ENCODE measurements around the gene DEFB113. TPM values are rescaled to one million over a fixed set of nuclear protein-coding genes. Genes with fewer than 3 reads are reported as not detected.
"Not testable (repeated sequence)": the region's sequence is repeated elsewhere in the genome, so short reads cannot be mapped to it uniquely, and the experiment has no call there.

The DEFB113 gene, protein sequence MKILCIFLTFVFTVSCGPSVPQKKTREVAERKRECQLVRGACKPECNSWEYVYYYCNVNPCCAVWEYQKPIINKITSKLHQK
- polyA plus RNA-seq (ENCODE audit: insufficient read length) = not detected

DNA sequence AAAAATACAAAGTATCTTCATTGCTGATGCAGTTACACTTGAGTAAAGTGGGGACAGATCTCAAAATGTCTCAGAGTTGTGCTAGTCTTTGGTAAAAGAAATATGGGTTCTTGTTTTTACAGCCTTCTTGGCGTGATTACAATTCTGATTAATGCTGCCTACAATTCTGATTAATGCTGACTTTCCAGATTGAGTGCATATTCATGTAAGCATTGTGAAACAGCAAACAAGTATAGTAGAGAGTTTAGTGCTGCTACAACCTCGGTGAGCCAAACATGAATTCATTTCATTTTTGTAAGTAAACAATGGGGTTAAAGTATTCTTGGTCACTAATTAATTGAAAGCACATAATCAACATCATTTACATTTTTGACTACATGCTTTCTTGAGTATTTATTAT lies at the start of gene DEFB113:
TSS of gene DEFB113 (minus strand) at position 21 of the 400 bp plus-strand sequence. CDS start at position 21, 0 bp downstream.
- no peak for DNase-seq (ENCODE audit: low read depth)

DNA sequence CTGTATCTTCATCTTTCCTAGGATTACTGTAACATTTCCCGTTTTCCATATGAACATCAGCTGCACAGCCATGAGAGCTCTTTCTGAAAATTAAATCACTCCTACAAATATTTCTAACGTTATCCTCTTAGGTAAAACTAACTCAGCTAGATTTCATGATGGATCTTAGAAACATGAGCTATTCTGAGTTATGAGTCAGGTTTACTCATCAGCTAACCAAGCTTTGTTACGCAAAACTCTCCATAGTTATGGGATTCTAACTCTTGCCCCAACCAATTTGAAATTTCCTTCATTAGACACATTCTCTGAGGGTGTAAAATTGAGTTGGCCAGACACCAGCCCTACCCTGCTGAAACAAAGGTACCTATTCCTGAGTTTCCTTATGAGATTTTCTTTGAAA lies 38.4 kb upstream of the DEFB113 start:
- DNase-seq (ENCODE audit: low read depth) = no peak

DNA sequence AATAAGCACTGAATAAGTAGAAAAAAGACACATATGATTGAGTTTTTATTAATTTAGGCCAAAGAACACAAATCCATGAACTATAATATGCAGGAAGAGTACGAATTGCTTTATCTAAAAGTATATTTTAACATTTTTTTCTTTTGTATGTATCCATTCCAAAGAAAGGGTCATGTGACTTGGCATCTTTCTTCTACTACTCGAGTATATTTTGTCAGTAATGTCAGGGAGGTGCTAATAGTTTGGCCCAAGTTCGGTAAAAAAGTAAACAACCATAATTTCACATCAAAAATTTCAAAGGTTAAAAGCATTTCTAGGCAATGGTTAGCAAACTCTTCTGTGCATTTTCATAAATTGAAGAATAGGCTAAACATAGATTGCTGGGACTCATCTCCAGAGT lies 33.7 kb upstream of the DEFB113 start:
- no peak for DNase-seq (ENCODE audit: low read depth)

DNA sequence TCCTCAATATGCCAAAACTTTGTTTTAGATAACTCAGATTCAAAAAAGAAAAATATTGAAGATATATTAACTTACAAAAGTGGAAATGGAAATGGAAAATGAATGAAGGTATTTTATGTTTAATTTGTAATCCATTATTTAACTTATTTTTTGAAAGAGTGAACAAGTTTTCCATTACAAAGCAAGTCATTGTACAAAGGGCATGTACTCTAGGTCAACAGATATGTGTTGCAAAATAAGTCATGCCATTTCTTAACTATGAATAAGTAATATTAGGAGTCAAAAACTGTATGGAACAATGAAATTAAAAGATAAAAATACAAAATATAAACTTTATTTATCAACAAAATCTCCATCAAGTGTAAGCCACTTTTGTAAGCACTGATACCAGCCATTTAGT lies 25.9 kb upstream of the DEFB113 start:
- DNase-seq (ENCODE audit: low read depth) = no peak

DNA sequence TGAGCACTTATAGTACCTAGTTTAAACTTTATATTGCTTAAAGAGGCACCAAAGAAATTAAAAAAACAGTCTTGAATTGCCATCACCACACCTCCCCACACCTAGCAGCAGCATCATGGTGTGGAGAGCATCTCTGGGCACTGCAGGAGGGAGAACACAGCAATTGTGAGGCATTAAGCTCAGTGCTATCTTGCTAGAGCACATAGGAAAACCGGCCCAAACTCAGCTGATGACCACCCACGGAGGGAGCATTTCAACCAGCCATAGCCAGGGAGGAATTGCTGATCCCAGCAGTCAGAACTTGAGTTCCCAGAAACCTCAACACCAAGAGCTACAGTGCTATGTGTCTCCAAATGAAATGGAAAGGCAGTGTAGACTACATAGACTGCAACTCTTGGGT lies 19.5 kb upstream of the DEFB113 start:
- no peak for DNase-seq (ENCODE audit: low read depth)

DNA sequence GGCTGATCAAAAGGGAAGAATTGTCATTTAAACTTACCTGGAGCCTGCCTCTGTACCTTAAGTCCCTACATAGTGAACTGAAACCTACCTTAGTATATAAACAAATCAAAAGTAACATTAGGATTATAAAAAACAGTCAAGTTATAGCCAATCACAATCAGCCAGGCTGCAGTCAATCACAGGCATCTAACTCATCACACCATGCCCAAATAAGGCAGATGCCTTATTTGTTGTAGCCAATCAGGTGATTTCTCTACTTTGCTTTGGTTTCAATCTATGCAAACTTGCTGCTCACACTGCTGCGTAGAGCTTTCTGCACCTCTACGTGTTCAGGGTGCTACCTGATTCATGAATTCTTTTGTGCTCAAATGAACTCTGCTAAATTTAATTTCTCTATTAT lies 18.3 kb upstream of the DEFB113 start:
- DNase-seq (ENCODE audit: low read depth) = no peak

DNA sequence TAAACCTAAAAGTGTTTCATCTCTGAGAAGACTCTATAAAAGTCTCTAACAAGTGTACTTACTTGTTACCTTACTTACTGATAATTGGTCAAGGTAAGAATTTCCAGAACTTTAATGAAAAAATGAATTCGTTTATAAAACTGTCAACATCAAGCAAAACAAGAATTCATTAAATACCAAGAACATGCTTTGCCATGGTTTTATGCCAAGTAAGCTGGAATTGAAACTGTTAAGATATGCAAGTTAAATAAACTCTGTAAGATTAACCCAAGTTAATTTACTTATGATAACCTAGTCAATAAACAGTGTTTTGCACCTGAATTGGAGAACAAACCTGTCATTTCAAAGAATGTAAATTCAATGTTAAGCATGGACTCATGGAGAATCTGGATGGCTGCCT lies 17.1 kb upstream of the DEFB113 start:
- no peak for DNase-seq (ENCODE audit: low read depth)

DNA sequence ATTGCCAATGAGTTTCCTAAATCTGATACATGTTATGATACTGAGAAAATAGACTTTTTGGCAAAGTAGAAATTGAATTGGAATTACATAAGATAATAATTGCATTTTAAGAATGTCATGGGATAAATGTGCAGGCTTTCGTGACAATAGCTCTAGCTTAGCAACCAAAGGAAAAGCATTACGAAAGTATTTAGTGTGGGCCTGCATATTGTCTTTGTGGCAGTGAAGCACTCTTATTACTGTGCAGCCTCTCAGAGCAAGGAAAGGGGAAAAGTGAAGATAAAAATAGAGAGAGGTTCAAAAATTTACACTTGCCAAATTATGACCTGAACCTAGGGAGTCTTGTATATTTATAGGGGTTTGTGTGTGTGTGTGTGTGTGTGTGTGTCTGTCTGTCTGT lies 12.6 kb upstream of the DEFB113 start:
- no peak for DNase-seq (ENCODE audit: low read depth)

DNA sequence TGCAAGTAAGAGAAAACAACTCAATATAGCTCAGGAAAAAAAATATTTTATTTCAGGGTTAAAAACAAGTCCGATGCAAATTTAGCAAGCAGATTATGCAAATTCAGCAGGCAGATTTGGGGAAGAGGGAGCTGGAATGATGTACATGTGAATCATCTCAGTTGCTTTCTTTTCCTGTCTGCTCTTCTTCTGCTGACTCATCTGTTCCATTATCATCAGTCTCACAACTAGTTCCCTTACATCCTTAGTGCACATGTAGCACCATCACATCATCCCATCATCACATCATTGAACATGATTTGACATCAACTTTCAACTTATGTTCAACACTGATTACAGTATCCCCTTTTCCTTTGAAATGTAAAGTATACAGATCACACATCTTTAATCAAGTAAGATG lies 11.5 kb upstream of the DEFB113 start:
- no peak for DNase-seq (ENCODE audit: low read depth)

DNA sequence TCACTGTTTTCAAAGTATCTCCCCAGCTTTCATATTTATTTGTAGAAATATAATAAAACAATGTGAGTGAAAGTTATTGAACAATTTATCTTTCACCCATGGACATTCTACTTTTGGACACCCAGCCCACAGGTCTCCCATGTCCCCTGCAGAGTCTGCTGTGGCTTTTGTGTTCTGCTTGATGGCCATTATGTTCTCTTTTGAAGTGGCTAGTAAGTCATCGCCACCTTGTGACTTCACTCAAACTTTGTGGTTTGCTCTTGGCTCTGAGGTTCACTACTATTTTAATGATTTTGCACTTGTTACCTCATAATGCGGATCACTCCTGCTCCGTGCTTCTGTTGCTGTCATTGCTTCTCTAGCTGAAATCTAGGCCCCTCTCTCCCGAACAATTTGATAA lies 10.2 kb upstream of the DEFB113 start:
- DNase-seq (ENCODE audit: low read depth) = no peak

DNA sequence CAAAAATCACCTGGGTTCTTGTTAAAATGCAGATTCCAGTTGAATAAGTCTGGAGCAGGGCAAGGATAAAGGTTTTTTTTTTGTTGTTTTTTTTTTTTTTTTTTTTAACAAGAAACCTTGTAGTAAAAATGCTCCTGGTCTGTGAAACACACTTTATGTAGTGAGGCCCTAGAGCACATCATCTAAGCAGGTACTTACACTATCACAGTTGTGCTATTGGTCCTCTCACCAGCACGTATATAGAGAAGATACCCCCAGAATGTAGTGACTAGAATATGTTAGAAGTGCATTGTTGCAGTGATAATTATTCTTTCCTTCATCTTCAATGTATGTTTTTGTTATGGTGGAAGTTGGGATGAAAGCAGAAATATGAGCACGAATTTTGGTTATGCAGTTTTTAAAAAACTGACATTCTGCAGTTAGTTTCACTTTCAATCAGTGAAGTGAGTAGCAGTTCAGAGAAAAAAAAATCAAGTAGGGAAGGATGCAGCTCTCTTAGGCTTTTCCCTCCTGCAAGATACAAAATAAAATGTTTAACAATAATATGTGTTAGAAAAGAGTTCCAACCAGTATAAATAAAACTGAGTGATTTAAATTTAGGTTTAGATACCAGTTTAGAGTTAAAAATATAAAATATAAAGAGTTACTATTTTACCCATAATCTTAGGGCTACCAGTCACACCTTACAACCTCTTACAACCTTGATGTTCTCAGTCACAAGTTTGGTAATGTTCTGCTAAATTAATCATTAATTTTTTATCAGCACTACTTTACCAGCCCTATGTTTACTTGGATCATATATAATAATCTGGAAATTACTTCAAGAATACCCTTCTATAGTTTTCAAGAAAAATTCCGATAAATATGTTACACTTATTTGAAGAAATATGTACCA lies 9.2 kb upstream of the DEFB113 start:
- no peak for DNase-seq (ENCODE audit: low read depth)

DNA sequence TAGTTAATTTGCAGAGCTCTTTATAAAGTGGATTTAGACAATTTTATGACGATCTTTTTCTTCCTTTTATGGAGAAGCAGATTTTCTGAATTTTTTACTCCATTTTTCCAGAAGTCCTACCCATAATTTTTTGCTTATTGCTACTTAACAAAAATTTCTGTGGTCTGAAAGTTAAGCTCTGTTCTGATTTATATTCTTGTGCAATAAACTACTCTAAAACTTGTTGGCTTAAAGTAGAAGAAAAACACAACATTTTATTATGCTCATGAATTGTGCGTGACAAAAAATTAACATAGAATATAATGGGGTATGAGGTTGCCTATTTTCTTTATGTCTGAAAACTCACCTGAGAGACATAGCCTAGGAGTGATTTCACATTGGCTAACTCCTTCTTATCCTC lies 2.6 kb downstream of the DEFB113 start:
- no peak for DNase-seq (ENCODE audit: low read depth)

DNA sequence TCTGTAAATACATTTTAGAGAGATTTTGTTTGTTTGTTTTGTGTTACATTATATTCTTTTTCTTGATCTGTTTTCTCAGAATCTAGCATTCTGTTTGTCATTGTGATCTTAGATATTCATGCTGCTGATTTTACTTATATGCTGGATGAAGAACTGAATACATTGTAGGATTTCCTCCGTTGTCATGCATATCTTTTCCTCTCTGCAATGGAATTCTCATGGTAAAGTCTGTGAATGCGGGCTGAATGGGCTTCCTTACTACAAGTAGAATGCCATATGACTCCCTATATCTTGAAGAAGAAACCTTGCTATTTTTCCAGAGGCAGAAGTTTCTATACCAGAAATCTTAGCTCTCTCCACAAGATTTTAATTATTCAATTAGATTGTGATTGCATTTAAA lies 3.1 kb downstream of the DEFB113 start:
- DNase-seq (ENCODE audit: low read depth) = no peak

DNA sequence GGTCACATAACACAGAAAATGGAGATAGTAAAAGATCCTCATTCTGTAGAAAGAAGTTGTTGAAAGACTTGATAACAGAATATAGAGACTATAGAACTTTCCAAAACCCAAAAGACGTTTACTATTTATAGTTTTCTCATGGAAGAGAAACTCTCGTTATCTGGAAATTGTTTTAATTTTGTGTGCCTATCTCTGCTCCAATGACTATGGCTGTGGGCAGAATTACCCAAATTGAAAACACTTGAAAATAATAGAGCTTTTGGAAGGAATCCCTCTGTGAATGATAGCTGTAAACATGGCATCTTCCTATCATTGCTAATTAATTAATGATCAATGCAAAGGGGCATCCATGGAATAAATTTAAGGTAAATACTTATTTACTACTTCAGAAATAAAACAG lies 5.4 kb downstream of the DEFB113 start, which contains the start of gene DEFB114:
TSS of gene DEFB114 (minus strand) at position 101 of the 400 bp plus-strand sequence. CDS start at position 42, 59 bp downstream.
- DNase-seq (ENCODE audit: low read depth) = no peak

DNA sequence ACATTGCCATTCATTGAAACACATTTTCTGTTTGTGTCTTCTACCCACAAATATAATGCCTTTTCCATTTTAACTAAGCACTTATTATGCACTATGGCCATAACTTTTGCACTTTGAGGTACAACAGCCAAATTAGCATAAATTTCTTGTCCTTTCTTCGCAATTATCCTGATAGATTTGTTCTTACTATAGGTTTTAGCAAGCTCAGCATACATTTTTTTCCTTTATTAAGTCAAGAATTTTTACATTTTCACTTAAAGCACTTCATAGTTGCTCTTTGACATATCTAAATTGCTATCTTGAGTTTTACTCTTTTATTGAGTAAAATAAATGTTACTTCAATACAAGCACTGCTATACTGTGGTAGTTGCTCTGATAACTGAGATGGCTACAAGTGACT lies 11.2 kb downstream of the DEFB113 start:
- DNase-seq (ENCODE audit: low read depth) = no peak

DNA sequence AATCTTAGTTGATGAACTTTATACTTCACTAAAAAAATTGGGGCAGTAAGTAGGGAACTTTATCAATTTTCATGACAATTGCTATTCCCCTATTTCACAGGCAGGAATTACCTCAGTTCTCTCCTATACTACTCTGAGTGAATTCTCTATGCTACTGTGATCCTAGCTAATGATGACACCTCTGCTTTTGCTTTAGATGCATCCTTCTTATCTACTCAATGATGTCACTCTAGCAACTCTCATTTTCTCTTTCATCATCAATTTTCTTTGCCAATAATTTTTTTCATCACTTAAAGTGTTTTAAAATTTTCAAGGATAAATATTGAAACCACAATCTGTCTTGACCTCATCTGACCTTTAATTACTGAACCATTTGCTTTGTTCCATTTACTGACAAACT lies 13.6 kb downstream of the DEFB113 start:
- no peak for DNase-seq (ENCODE audit: low read depth)

DNA sequence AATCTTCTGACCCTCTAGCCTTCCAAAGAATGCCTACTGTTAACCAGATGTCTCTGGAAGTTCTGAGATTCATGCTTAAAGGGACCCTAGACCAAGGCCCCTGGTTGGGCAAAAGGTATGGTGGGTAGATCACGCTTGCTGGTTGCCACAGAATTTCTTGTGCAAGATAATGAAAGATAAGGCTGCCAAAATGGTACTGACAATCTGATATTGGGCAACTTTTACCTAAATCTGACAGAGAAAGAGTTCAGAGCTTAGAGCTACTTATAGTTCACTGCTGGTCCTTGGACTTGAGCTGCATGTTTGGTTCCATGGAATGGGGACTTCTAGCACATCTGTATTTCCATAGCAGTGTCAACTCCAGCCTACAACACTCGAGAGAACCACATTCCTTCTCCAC lies 17.5 kb downstream of the DEFB113 start:
- DNase-seq (ENCODE audit: low read depth) = no peak

DNA sequence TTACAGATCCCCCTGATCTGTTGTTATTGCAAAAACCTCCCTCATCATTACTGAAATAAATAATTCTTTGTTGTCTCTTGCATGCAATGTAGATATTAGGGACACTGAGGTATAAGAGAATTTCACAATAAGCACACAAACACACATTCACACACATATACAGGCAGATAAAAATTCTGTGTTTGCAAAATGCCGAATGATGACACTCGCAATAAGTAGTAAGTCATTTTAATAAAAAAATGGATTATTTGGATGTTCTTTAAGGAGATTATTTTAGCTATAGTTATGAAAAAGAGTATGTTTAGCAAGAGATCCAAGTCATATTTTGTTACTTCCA lies 19.0 kb downstream of the DEFB113 start:
- DNase-seq (ENCODE audit: low read depth) = no peak

DNA sequence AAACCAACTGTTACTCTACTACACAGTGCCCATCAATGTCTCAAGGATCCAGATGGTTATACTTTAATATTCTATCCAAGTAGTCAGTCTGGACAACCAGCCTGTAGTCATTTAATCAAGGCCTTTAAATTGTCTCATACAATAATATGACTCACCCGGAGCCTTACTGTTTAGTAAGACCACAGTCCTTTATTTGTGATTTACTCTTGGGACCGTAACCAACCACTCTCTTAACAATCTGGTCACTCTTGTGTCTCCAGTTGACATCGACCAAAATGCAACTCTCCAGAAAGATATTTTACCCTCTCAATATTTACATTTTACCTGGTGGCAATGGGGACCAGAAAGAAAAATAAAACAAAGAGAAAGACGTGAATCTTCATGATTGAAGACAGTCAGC lies 20.4 kb downstream of the DEFB113 start:
- no peak for DNase-seq (ENCODE audit: low read depth)

DNA sequence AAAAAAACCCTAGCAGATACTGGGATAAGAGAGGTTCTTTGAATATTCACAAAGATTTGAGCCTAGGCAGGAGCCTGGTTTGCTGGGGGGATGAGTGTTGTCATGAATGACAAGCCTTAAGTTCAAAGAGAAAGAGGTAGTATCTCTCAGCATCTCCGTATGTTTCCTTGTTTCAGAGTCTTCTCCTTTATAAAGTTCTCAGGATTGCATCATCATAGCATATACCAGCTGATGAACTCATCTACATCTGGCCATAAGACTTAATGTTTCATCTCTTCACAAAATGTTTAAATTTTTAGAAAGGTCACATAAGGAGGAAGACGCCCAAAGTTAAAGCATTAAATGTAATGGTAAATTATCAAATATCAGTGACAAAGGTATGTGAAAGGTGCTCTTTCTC lies 22.6 kb downstream of the DEFB113 start:
- no peak for DNase-seq (ENCODE audit: low read depth)

DNA sequence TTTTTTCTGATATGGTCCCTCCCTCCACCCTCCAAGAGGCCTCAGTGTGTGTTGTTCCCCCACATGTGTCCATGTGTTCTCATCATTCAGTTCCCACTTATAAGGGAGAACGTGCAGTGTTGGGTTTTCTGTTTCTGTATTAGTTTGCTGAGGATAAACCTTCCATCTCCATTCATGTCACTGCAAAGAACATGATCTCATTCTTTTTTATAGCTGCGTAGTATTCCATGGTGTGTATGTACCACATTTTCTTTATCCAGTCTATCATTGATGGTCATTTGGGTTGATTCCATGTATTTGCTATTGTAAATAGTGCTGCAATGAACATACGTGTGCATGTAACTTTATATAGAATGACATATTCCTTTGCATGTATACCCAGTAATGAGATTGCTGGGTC lies 25.4 kb downstream of the DEFB113 start:
- not testable (repeated sequence) for DNase-seq (ENCODE audit: low read depth)

DNA sequence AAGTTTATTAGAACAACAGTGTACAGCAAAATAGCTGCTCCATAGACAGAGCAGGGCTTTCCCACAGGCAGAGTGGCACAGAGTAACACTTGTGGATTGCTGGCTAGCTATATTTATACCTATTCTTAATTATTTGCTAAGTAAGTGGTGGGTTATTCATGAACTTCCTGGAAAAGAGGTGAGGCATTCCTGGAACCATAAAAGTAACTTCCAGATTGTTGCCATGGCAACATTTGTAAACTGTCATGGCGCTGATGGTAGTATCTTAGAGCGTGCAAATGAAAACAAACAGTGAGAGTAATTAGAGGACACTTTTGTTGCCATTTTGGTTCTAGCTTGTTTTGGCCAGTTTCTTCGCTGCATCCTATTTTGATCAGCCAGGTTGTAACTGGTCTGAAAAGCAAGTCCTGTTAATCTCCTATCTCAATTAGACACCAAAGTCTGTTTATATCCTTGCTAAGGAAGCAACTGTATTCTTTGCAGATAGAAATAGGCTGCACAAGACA lies 29.4 kb downstream of the DEFB113 start:
- DNase-seq (ENCODE audit: low read depth) = no peak

DNA sequence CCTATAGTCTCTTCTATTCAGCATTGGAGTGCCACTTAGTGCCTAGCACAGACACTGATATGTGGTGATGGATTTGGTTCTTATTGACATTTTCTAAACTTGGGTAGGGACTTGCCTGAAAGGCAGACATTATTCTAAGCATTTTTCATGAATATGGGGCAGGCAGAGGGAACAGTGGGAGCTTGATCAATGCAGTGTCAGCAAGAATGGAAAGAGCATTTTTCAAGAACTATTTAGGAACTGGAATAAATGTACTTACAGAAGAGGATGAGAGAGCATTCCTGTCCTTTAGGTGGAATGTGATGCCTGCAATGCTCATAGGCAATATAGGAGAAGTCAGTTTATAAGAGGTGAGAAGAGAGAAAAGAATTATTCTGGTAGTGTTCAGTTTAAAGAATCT lies 31.6 kb downstream of the DEFB113 start:
- DNase-seq (ENCODE audit: low read depth) = no peak

All from forelimb muscle (tissue), 1 donor.